ENCODE results near the gene FLRT1. TPM values are rescaled to one million over a fixed set of nuclear protein-coding genes. Genes with fewer than 3 reads are reported as not detected.
A peak's percentile ranks its signal among the peaks of the same experiment; 100 is the strongest.

Gene FLRT1
- total RNA-seq, 4 donors from 2014 or later: not detected

DNA sequence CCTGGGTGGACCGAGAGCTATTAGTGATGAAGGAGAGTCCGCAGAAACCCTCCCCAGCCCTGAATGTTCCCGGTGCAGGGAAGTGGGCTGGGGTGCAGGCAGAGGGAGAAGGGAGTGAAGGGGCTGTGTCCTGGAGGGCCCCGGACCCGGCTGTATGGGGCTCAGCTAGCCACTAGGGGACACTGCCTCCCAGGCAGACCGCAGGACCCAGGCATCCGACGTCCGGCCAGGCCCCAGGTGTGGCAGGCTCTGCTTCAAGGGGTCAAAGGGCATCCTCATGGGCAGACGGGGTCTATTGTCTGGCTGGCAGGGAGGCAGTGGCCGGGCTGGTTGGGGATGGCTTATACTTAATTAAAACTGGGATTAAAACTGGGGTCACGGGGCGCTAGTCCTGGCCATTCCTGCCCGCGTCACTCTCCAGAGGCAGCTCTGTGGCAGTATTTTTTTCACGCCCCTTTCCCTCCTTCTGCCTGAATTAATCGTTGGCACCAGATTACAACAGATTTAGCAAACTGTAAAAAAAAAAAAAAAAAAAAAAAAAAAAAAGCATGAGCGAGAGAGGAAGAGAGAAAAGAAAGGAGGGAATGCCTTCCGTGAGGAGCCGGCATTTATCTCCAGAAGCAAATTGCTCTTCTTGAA is 5.1 kb downstream of the FLRT1 start:
- H3K4me3 ChIP-seq: no peak overlapping the region
- no peaks in the 10 kb centered on the region for H3K27me3 ChIP-seq
- DNase-seq: no peak
- no peaks in the 10 kb centered on the region for H3K9me3 ChIP-seq
- H3K4me1 ChIP-seq: peaks cover 7 to 13% of the 10 kb centered on the region in 2 donors
- intact Hi-C loops (cut with DNase I; ENCODE audit: low total_unique reads) (no loop called here), in situ Hi-C loops (cut with MboI; ENCODE audit: low sequenced_read_pairs in 4 of 4) (no loop called here)
- H3K36me3 ChIP-seq: no peaks in the 10 kb centered on the region
- H3K27ac ChIP-seq: no peak overlapping the region
- TF ChIP-seq POLR2A (IDR thresholded peaks at IDR 0.05): no peak
- TF ChIP-seq, protein P1, sequence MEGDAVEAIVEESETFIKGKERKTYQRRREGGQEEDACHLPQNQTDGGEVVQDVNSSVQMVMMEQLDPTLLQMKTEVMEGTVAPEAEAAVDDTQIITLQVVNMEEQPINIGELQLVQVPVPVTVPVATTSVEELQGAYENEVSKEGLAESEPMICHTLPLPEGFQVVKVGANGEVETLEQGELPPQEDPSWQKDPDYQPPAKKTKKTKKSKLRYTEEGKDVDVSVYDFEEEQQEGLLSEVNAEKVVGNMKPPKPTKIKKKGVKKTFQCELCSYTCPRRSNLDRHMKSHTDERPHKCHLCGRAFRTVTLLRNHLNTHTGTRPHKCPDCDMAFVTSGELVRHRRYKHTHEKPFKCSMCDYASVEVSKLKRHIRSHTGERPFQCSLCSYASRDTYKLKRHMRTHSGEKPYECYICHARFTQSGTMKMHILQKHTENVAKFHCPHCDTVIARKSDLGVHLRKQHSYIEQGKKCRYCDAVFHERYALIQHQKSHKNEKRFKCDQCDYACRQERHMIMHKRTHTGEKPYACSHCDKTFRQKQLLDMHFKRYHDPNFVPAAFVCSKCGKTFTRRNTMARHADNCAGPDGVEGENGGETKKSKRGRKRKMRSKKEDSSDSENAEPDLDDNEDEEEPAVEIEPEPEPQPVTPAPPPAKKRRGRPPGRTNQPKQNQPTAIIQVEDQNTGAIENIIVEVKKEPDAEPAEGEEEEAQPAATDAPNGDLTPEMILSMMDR (IDR thresholded peaks at IDR 0.05 in 4 of 5, conservative IDR thresholded peaks at IDR 0.05 in 1 of 5): peak in 3 of 5 experiments; percentile 13 to 32 (median 27)
- no peak for ATAC-seq

DNA sequence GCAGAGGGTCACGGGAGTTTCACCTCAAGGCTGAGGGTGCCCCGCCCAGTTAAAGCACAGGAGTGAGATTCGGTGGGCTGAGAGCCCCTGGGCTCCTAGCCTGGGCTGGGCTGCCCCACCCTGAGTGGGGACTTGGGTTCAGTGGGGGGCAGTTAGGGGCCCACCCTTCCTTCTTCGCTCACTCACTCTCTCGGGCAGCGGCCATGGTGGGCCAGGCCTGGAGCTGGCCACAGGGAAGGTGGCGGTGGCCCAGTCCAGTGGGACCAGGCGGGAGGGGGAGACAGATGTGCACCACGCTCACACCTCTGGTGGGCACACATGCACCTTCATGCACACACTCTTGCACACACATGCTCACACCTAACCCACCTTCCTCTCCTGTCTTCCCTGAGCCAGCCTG is 6.1 kb downstream of the FLRT1 start:
- H3K4me3 ChIP-seq: no peak overlapping the region
- intact Hi-C loops (cut with DNase I; ENCODE audit: low total_unique reads): no loop called here
- TF ChIP-seq, protein P1 (IDR thresholded peaks at IDR 0.05 in 4 of 5, conservative IDR thresholded peaks at IDR 0.05 in 1 of 5): no peak
- TF ChIP-seq POLR2A (IDR thresholded peaks at IDR 0.05): no peak
- in situ Hi-C loops (cut with MboI; ENCODE audit: low sequenced_read_pairs in 4 of 4): no loop called here
- H3K4me1 ChIP-seq: peaks cover 3 to 9% of the 10 kb centered on the region in 2 donors
- ATAC-seq: no peak
- no peaks in the 10 kb centered on the region for H3K9me3 ChIP-seq
- H3K27me3 ChIP-seq: no peaks in the 10 kb centered on the region
- no peaks in the 10 kb centered on the region for H3K36me3 ChIP-seq
- DNase-seq: no peak
- no peak overlapping the region for H3K27ac ChIP-seq

DNA sequence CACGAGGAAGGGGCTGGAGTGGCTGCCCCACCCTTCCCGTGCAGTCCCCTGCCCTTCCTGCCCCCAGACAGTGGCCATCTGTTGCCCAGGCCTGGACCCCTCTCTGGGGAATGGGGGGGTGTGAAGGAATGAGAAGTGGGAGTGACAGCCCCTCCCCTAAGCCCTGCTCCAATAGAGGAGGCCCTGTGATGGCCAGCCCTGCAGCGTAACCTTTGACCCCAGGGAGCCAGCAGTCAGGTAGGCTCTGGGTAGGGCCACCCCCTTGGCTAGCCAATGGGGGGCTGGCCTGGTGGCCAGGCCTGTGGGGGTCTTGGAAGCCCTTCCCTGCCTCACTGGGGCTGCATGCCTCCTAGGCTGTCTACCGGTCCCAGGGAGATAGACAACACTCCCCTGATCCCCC is 6.6 kb downstream of the FLRT1 start:
- H3K4me3 ChIP-seq: no peak overlapping the region
- intact Hi-C loops (cut with DNase I; ENCODE audit: low total_unique reads) (no loop called here), in situ Hi-C loops (cut with MboI; ENCODE audit: low sequenced_read_pairs in 4 of 4) (no loop called here)
- H3K36me3 ChIP-seq: no peaks in the 10 kb centered on the region
- H3K27ac ChIP-seq: no peak overlapping the region
- no peaks in the 10 kb centered on the region for H3K27me3 ChIP-seq
- no peaks in the 10 kb centered on the region for H3K9me3 ChIP-seq
- ATAC-seq (no peak), DNase-seq (no peak)
- H3K4me1 ChIP-seq: peaks cover 0 to 5% of the 10 kb centered on the region in 2 donors
- TF ChIP-seq POLR2A (IDR thresholded peaks at IDR 0.05): no peak
- TF ChIP-seq, protein P1 (IDR thresholded peaks at IDR 0.05 in 4 of 5, conservative IDR thresholded peaks at IDR 0.05 in 1 of 5): no peak

DNA sequence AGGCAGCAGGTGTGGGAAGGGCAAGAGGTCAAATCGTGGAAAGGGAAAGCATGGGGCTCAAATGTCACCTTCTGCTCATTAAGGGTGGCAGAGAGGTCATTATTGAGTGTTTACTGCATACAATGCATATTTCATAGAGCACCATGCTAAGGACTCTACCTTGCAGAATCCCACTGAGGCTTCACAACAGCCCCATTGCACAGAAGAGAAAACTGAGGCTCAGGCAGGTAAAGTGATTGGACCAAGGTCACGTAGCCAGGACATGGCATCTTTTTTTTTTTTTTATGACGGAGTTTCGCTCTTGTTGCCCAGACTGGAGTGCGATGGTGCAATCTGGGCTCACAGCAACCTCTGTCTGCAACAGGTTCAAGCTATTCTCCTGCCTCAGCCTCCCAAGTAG is 7.8 kb downstream of the FLRT1 start:
- H3K9me3 ChIP-seq: no peaks in the 10 kb centered on the region
- no peak for TF ChIP-seq POLR2A (IDR thresholded peaks at IDR 0.05)
- TF ChIP-seq, protein P1 (IDR thresholded peaks at IDR 0.05 in 4 of 5, conservative IDR thresholded peaks at IDR 0.05 in 1 of 5): no peak
- H3K36me3 ChIP-seq: no peaks in the 10 kb centered on the region
- DNase-seq: no peak
- in situ Hi-C loops (cut with MboI; ENCODE audit: low sequenced_read_pairs in 4 of 4) (no loop called here), intact Hi-C loops (cut with DNase I; ENCODE audit: low total_unique reads) (no loop called here)
- H3K27ac ChIP-seq: no peak overlapping the region
- H3K27me3 ChIP-seq: no peaks in the 10 kb centered on the region
- H3K4me3 ChIP-seq: no peak overlapping the region
- H3K4me1 ChIP-seq: peaks cover 5 to 8% of the 10 kb centered on the region in 2 donors
- no peak for ATAC-seq

Measured in gastrocnemius medialis (tissue), 4 donors.